ENCODE measurements around the gene OXCT2.

Gene OXCT2

GRCh38 chr1:39816415-39817090 lies 45.4 kb upstream of the OXCT2 start:
- TF ChIP-seq POLR2AphosphoS5 (IDR thresholded peaks at IDR 0.05; ENCODE audit: low read depth) (no peak), CTCF (IDR thresholded peaks at IDR 0.05; ENCODE audit: insufficient read depth, low read length) (peak; percentile 81), REST (IDR thresholded peaks at IDR 0.05; ENCODE audit: insufficient replicate concordance, low read depth) (no peak)
- no peak overlapping the region for H3K4me3 ChIP-seq (replicated peaks; ENCODE audit: insufficient read depth, low read length)
- DNase-seq (ENCODE audit: low read depth in 1 of 2, low spot score in 1 of 2): peak; percentile 52 to 68
- H3K27ac ChIP-seq (replicated peaks): no peak overlapping the region
- H3K27me3 ChIP-seq (ENCODE audit: insufficient read depth, poor library complexity, severe bottlenecking): no peaks in the 10 kb centered on the region

GRCh38 chr1:39812913-39813312 lies 41.8 kb upstream of the OXCT2 start:
- no peak for DNase-seq (ENCODE audit: low read depth in 1 of 2, low spot score in 1 of 2)
- Histone ChIP-seq H3K27ac (replicated peaks) (no peak overlapping the region), H3K27me3 (ENCODE audit: insufficient read depth, poor library complexity, severe bottlenecking) (no peaks in the 10 kb centered on the region), H3K4me3 (replicated peaks; ENCODE audit: insufficient read depth, low read length) (no peak overlapping the region)
- TF ChIP-seq SPI1 (IDR thresholded peaks at IDR 0.05; ENCODE audit: borderline replicate concordance, low read depth) (no peak), REST (IDR thresholded peaks at IDR 0.05; ENCODE audit: insufficient replicate concordance, low read depth) (no peak), CTCF (IDR thresholded peaks at IDR 0.05; ENCODE audit: insufficient read depth, low read length) (no peak), POLR2AphosphoS5 (IDR thresholded peaks at IDR 0.05; ENCODE audit: low read depth) (no peak), GABPA (IDR thresholded peaks at IDR 0.05; ENCODE audit: low read depth) (no peak)

- DNase-seq (ENCODE audit: low read depth in 1 of 2, low spot score in 1 of 2): no peak
- no peak for TF ChIP-seq SPI1 (IDR thresholded peaks at IDR 0.05; ENCODE audit: borderline replicate concordance, low read depth)
- no peak for TF ChIP-seq GABPA (IDR thresholded peaks at IDR 0.05; ENCODE audit: low read depth)
- no peak for TF ChIP-seq POLR2AphosphoS5 (IDR thresholded peaks at IDR 0.05; ENCODE audit: low read depth)
- no peak for TF ChIP-seq CTCF (IDR thresholded peaks at IDR 0.05; ENCODE audit: insufficient read depth, low read length)
- no peak for TF ChIP-seq REST (IDR thresholded peaks at IDR 0.05; ENCODE audit: insufficient replicate concordance, low read depth)
- H3K4me3 ChIP-seq (replicated peaks; ENCODE audit: insufficient read depth, low read length): no peak overlapping the region
- no peak overlapping the region for H3K27ac ChIP-seq (replicated peaks)
- H3K27me3 ChIP-seq (ENCODE audit: insufficient read depth, poor library complexity, severe bottlenecking): no peaks in the 10 kb centered on the region
Measured at GRCh38 chr1:39808784-39809517, 37.8 kb upstream of the OXCT2 start.

Measured in HL-60 (cell line).